NCI-H1436 treated with DMSO at 0.1 percent for 48 hours (cell line): ENCODE data around the gene CHPF2.

ENCODE experiments used
- DNase-seq: peaks from one replicate; lab custom pipeline; 2025; lab: John Stamatoyannopoulos, UW

The CHPF2 gene

DNA sequence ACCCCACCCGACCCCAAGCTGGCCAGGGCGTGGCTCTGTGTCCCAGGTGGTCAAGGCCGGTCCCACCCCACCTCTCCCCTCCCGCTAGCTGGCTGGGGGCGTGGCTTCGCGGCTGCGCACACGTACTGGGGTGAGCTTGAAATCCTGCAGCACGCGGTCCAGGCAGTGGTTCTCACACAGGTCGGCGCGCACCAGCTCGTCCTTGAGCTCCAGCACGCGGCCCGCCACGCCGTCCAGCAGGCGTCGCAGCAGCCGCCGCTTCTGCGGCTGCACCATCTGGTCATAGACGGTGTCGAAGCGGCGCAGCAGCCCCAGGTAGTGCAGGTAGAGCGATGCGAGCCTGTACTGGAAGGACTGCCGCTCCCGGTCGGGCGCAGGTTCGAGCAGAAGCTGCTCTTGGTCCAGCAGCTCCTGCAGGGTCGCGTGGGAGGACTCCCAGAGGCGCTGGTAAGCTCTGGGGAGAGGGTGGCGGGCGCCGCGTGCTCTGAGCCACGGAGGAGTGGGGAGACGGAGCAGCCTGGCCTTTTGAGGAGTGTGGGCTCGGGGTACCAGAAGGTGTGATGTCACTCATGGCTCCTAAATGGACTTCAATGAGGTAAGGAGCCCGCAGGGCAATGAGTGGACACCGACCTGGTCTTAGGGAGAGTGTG lies 27.8 kb upstream of the CHPF2 start:
- DNase-seq, result no peak

DNA sequence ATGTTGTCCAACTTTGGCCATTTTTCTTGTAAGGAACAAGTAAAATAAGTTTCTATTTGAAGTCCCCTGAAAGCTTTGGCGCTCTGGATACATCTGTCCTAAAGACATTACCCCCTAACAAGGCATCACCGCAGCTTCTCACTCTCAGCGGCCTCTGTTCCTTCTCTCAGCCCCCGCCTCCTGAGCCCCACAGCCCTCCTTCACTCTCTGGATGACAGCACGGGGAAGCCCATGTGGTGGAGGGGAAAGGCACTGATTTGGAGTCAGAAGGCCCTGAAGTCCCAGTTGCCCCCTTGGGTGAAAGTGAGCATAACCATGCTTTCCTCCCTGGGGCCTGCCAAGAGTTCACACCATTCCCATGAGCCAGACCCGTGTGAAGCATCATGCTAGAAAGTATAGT lies 26.6 kb upstream of the CHPF2 start:
- no peak for DNase-seq

DNA sequence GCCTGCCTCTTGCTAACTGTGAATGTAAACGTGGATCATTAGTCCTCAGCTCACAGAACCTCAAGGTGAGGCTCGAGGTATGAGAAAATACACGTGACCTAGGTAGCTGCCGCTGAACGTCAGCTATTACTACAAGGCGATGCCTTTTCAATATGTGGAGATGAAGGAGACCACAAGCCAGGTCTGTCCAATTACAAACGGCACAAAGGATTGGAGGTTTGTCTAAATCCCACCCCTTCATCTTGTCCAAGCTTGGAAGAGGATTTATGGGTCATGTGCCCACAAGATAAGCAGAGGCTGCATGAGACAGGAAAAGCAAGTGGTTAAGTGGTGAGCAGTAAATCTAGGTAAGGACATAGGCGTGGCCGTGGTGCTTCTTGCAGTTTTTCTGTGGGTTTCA lies 25.4 kb upstream of the CHPF2 start:
- no peak for DNase-seq

DNA sequence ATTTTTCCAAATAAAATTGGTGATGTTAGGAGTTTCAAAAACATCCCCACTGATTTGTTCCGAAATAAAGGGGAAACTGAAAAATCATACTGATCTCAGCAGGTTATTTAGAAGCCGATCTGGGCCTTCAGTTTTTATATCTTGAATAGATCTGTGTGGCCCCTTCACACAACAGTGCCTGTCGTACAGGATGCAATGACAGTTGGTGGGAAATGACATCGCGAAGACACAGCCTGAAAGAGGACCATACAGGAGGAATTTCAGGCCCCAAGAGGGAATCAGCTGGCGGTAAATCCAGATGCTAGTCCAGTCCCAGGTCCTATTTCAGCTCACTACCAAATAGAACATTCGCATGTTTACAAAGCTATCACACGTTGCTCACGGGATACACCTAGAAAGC lies 25.0 kb upstream of the CHPF2 start:
- no peak for DNase-seq

DNA sequence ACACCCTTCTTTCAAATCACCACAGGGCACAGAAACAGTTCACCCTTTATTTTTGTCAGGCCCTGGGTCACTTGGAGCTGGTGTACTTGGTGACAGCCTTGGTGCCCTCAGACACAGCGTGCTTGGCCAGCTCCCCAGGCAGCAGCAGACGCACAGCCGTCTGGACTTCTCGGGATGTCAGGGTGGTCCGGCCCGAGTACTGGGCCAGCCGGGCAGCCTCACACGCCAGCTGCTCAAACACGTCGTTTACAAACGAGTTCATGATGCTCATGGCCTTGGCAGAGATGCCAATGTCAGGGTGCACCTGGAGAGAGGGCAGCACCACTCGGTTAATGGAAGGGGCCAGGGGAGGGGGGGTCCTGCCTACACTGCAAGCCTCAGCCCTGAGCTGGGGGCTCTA lies 24.5 kb upstream of the CHPF2 start:
- no peak for DNase-seq

DNA sequence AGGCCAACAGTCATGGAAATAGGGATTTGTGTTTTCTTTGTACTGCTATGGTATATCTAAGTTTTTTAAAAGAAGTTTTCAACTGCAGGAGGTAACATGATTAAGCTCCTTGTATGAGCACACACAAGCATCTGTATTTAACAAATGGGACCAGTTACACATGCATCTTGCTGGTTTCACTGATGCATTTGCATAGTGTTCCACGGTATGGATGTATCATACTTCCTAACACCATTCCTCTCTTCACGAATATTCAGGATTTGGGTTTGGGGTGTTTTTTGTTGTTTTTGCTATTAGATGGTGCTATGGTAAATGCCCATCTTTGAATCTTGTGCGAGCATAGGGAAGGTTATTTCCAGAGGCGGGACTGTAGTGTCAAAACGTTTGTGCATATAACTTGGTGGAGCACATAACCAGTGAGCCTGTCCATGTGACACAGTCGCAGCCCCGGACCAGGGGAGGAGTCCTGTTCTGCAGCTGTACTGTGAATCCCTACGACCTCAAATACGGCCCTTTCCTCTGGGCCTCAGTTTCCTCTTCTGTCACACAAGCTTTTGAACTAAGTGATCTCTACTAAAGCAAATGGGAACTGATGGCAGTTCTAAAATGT lies 23.9 kb upstream of the CHPF2 start:
- no peak for DNase-seq

DNA sequence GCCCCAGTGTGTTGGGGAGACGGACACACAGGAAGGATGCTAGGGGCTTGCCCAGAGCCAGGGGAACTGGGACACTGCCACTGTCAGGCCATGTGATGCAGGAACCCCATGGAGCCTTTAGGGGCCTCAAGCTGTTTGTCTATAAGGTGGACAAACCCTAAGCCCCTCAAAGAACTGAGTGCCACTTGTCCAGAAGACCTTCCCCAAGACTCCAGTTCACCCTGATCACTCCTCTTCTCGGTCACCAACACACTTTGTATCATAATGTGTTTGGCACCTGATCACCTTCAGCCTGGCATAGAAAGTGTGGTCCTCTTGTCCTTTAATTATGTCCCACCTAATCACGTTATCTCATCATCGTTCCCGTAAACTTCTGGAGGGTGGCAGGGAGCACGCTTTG lies 22.7 kb upstream of the CHPF2 start:
- DNase-seq, result no peak

DNA sequence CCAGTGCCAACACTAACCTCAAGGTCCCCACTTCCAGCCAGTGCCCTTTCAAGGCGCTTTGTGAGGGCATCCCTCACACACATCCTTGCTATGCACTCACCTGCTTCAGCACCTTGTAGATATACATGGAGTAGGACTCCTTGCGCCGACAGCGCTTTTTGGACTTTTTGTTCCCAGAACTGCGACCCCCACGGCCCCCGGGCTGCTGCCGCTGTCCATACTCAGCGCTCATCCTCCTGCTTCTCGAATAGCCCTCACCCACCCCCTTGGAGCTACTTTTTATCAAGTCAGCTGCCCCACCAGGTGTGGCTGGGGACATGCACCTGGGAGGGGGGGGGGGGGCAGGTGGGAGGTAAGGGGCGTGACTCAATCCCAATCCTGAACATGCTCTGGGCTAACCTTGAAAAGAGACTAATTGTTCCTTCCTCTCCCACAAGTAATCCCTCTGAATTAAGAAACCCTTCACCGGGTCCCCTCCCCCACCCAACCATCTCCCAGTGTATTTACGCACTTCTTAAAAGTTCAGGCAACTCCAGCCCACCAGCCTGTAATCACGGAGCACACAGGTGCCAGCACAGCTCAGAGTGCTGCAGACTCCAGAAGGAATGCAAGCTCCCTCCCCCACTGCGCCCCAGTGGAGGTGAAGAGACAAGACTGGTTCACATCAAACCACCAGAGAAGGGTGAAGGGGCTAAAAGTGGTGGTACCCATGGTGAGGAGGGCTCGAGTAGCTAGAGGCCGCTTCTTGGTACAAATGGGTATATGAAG lies 22.0 kb upstream of the CHPF2 start, which contains the start of gene H2BK1:
H2BK1 (minus strand) TSS at position 402 of the 768 bp plus-strand sequence; CDS start at position 232, 170 bp downstream.
- no peak for DNase-seq

DNA sequence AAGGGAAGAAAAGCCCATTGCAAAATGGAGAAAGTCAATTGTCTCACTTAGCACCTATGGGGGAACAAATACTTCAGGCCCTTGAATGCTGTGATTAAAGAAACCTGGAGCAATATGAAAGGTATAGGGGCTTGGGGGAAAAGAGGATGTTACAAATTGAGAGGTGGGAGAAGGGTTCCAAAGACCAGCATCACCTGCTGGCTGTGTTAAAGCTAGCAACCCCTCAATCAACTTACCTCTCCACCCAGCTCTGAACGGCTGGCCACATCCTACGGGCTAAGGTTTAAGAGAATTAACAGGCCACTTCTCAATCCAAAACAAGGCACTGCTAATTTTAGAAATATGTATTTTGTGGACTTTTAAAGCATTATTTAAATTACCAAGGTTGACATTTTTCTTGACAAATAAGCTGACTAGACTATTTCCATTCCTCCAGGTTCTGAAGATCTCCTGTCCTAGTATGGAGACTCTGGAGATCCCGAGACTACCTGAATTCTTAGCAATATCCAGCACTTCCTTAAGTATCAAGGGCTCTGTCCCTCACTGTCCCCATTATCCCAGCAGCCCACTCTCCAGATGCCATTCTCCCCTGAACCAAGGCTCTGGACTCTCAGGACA lies 21.0 kb upstream of the CHPF2 start:
- DNase-seq, result no peak

DNA sequence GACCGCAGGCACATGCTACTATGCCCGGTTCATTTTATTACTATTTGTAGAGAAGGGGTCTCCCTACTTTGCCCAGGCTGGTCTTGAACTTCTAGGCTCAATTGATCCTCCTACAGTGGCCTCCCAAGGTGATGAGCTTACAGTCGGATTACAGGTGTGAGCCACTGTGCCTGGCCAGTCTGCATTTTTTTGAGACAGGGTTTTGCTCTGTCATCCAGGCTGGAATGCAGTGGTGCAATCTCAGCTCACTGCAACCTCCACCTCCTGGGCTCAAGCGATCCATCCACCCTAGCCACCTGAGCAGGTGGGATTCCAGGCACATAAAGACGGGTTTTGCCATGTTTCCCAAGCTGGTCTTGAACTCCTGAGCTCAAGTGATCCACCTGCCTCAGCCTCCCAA lies 19.7 kb upstream of the CHPF2 start:
- DNase-seq, result no peak

DNA sequence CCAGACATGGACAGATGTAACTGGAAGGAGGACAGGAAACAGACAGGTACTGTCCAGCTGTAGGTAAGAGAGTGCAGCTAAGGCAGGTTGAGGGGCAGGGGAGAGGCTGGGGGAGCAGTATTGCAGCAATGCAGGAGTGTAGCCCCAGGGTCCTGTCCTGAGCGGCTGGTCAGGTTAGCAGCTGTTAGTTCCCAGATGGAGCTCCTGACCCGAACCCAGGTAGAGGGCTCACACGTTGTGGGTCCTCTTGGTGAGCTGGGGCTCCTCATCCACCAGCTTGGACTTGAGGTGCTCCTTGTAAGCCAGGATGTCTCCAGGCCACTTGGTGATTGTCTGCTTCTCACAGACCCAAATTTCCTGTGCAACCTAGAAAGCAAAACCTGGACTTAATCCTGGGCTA lies 18.5 kb upstream of the CHPF2 start:
- no peak for DNase-seq

DNA sequence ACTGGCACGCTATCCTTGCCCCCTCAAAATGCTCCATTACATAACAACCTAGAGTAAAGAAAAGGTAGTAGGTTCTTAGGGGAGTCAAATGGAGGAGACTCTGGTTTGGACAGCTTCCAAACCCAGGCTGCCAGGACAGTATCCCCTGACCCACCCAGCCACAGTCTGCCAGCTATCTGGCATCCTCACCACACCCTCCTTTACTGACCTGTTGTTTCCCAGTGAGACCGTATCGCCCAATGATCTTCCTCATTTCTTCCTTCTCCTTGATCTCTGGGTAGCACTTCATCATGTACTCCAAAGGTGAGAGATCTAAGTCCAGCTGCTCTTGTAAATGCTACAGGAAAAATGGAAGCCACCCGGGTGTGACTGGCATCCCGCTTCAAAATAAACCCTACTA lies 16.9 kb upstream of the CHPF2 start:
- no peak for DNase-seq

DNA sequence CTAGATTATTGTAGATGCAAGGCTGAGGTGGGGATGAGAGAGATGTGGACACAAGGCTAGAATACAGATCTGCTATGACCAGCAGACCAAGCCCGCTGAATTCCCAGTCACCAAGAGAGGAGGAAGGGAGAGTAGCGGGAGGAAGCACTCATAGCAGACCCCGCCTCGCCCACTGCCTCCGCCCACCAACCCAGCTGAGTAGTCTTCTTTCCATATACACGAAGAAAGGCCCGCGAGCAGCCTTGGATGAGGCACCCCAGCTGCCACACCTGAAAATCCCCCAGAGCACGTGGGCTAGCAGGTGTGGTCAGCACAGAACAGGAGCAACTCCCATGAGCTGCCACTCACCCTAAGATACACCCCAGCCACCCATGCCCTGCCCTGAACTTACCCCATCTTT lies 14.1 kb upstream of the CHPF2 start:
- no peak for DNase-seq

DNA sequence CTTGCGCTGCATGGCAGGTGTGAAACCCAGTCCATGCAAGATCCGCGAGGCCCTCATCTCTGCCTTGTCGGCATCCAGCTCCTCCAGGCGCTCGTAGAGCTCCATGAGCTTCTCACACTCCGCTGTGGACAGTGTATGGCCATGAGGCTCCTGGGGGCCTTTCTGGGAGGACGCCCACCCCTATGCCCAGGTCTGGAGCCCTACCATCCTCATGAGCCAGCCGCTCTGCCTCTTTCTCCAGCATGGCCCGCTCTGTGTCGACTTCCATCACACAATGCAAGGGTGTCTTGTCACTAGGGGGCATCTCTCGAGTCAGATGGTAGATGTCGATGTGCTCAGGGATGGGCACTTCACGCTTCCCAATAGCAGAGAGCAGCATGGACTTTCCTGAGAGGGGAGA lies 8.6 kb upstream of the CHPF2 start:
- DNase-seq, result no peak

DNA sequence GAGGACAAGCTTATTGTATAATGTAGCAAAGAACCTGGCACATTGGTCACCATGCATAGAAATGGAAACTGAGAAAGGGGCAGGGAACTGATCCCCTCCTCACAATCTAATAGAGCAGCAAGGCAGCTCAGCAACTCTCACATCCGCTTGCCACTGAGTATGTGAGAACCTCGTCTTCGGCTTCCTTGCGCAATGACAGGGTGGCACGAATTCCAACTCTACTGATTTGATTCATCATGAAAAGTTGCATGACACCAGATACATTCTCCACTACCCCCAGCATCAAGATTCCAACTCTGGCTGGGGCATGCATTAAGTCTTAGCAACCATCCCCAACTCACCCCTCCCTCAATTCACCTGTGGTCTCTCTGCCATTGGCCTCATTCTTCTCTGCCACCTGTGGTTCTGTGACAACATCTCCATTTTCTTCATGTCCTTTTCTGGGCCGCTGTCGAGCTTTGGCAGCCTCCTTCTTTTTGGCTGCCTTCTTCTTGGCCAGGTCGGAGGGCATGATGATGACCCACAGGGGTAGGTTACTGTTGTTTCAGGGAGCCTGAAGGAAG lies 6.3 kb upstream of the CHPF2 start:
- no peak for DNase-seq

DNA sequence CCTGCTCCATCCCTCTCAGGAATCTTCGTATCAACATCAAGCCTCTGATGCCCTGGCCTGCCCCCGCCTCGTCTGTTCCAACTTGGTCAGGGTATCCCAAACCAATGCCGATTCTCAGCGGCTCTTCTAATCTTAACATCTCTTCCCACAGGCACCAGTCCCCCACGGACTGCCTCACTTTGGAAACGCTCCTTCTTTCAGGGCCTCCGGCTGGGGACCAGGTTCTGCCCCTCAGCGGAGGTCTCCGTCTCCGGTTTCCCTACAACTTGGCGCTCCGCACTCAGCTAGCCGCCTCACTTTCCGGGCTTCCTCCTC lies 5.8 kb upstream of the CHPF2 start:
- no peak for DNase-seq

DNA sequence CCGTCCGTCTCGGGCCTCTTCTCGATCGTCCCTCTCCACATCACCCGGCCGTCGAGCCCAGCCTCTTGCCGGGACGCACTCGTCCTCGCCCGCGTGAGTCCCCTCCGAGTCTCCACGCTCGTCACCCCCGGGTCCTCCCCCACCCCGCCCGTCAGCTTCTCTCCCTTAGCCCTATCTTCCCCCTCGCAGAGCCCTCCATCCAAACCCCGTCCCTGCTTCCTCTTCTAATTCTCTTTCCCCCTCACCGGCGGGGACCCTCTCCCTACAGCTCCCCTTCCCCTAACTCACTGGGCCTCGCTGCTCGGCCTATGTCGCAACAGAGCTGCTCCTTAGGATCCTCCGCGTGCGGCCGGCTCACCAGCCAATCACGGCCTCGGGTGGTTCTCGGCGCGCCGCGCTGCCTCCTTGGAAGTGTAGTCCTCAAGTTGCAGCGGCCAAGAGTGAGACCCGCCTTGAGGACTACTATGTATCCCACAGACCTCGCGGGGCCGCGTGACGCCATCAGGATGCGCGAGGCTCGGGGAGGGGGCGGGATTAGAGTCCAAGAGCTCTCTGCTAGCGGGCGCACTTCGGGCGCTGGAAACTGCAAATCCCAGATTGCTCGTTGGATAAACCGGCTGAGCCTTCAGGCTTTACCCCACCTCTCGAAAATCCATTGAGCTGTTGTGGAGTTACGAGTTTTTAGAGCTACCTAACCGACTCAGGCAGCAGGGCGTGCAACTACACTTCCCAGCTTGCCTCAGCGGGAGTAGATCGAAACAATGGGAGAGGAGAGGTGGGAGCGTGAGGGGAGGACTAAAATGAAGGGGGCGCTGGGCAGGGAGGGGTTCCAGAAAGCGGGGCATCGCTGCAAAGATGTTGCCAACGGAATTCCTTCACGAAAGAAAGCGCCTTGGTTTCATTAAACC lies 5.2 kb upstream of the CHPF2 start, which contains the start of gene ABCF2:
ABCF2 (minus strand) TSS at position 331 of the 908 bp plus-strand sequence. CDS start 747 bp downstream, outside the sequence.
- peak; percentile 77 for DNase-seq

DNA sequence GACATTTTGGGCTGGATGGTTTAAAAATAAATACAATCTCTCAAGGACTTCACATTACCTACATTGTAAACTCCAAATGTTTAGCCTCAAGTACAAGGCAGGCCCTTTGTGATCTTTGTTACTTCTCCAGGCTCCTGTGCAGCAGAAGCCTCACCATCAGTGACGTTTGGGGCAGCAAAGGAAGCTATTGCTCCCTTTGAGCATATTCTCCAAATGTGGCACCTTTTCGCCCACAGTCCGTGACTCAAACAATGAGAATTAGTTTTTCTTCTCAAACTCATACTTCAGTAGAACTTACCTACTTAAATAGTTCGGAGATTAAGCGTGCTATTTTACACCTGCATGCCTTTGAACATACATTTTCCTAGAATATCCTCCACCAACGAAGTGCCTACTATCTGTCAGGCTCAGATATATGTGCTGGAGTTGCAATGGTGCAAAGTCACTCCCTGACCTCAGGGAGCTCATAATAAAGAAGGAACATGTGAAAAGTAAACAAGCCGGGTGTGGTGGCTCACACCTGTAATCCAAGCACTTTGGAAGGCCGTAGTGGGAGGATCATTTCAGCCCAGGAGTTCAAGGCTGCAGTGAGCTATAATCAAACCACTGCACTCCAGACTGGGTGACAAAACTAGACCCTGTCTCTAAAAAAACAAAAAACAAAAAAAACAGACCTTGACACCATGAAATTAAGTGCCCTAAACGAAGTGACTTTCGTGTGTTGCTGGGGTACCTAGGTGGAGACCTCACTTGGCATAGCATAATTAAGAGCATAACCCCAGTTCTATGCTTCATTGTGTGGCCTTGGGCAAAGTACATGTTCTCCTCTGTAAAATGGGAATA lies 4.0 kb upstream of the CHPF2 start:
- no peak for DNase-seq

DNA sequence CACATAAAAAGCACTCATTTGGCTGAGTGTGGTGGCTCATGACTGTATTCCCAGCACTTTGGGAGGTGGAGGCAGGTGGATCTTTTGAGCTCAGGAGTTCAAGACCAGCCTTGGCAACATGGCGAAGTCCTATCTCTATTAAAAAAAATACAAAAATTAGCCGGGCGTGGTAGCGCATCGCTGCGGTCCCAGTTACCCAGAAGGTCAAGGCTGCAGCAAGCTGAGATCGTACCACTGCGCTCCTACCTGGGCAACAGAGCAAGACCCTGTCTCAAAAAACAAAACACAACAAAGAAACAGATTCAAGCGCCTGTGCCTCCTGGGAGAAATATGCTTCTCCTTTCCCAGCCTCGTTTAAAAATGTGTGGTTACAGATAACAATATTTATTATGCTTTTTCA lies 3.0 kb upstream of the CHPF2 start:
- no peak for DNase-seq

DNA sequence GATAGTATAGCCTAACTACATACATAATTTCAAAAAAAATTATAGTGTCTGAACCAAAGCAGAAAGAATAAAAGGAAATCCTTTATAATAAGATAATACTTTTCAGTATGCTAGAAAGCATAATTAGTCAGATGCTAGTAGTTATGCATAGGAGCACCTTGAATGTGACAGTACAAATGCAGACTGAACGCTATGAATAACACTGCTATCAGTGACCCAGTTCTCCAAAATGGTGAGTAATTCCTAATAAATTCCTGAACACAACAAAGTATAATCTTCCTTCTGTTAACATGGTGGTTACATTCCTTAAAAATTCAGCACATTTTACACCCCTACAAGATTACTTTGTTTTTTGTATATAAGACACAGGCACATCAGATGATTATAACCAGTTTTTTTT lies 1.2 kb upstream of the CHPF2 start:
- no peak for DNase-seq
